HepG2 (cell line): ENCODE measurements around the gene RHBDD2. TPM values are rescaled to one million over a fixed set of nuclear protein-coding genes. Genes with fewer than 3 reads are reported as not detected.
A peak's percentile ranks its signal among the peaks of the same experiment; 100 is the strongest.

Experiments
- CCDC6 ChIP-seq: sonication (generic); formaldehyde crosslinking; IDR thresholded peaks from 2 replicates; pipeline ENCODE4 v1.8.1; 2022; ENCODE audit warnings: mild to moderate bottlenecking, missing genetic modification reagents, moderate library complexity
- ELF1 ChIP-seq: sonication (generic); formaldehyde crosslinking; IDR thresholded peaks from 2 replicates; pipeline ENCODE4 v1.4.0; 2020; ENCODE audit warnings: missing genetic modification reagents
- GABPB1 ChIP-seq: IDR thresholded peaks from 2 replicates; pipeline ENCODE4 v1.6.1; 2016; ENCODE audit warnings: mild to moderate bottlenecking, missing genetic modification reagents, moderate library complexity, missing compliant biosample characterization
- GATA4 ChIP-seq: sonication (generic); IDR thresholded peaks from 2 replicates; pipeline ENCODE4 v1.6.1; 2016; ENCODE audit warnings: antibody characterized with exemption, low read depth, borderline replicate concordance
- IRF2 ChIP-seq: IDR thresholded peaks from 2 replicates; pipeline ENCODE4 v1.6.1; 2018; ENCODE audit warnings: missing genetic modification reagents, missing compliant biosample characterization
- ISX ChIP-seq: sonication (generic); formaldehyde crosslinking; conservative IDR thresholded peaks from 2 replicates; pipeline ENCODE4 v1.5.0; 2020; ENCODE audit warnings: missing genetic modification reagents
- KAT2B ChIP-seq: fragments of 150-350 bp; IDR thresholded peaks from 2 replicates; pipeline ENCODE4 v1.6.1; 2014; ENCODE audit warnings: low read depth, low read length, borderline replicate concordance
- KDM1A ChIP-seq: IDR thresholded peaks from 2 replicates; pipeline ENCODE4 v1.6.1; 2016; ENCODE audit warnings: missing compliant biosample characterization
- KLF11 ChIP-seq: IDR thresholded peaks from 2 replicates; pipeline ENCODE4 v1.6.1; 2016; ENCODE audit warnings: missing compliant biosample characterization
- KLF16 ChIP-seq, 2 experiments: sonication (generic) in 1 of 2; formaldehyde crosslinking in 1 of 2; IDR thresholded peaks; 2 replicates each; pipeline versions ENCODE4 v1.6.1 to v1.8.0; 2016 to 2023; ENCODE audit warnings: missing genetic modification reagents in 2 of 2, missing compliant biosample characterization in 1 of 2
- PHF8 ChIP-seq: sonication (generic); formaldehyde crosslinking; IDR thresholded peaks from 2 replicates; pipeline ENCODE4 v1.5.0; 2020; ENCODE audit warnings: missing genetic modification reagents
- TOE1 ChIP-seq: sonication (generic); formaldehyde crosslinking; IDR thresholded peaks from 2 replicates; pipeline ENCODE4 v1.4.0; 2020; ENCODE audit warnings: mild to moderate bottlenecking, missing genetic modification reagents
- ZNF713 ChIP-seq: sonication (generic); formaldehyde crosslinking; IDR thresholded peaks from 2 replicates; pipeline ENCODE4 v1.4.0; 2020; ENCODE audit warnings: mild to moderate bottlenecking, missing genetic modification reagents
- polyA plus RNA-seq, 8 experiments: library from polyadenylated mRNA; depleted of rRNA in 3 of 8; stranded (reverse) in 7 of 8; unstranded in 1 of 8; fragments of >200 nt; fragmentation: Illumina TruSeq in 4 of 8; extraction: Trizol in 4 of 8; gene quantifications; 2 replicates each; pipeline versions ENCODE4 v1.2.1 to v1.2.3, GENCODE V29; 2011 to 2016; ENCODE audit warnings: low read depth in 4 of 8, missing spikeins in 1 of 8, mixed read lengths in 1 of 8; ENCODE audit not compliant: insufficient read depth in 1 of 8
- total RNA-seq, 5 experiments: library from RNA; depleted of rRNA; stranded (reverse); fragments of >200 nt; fragmentation: Illumina TruSeq; extraction: Trizol; gene quantifications; 2 replicates each; pipeline ENCODE4 v1.2.3, GENCODE V29; 2016; ENCODE audit warnings: low read depth in 1 of 5
- TF ChIP-seq, protein P1 (sequence below): sonication (generic); formaldehyde crosslinking; IDR thresholded peaks from 2 replicates; pipeline ENCODE4 v1.4.0; 2020; ENCODE audit warnings: missing genetic modification reagents
- TF ChIP-seq, protein P2 (sequence below): sonication (generic); formaldehyde crosslinking; conservative IDR thresholded peaks from 2 replicates; pipeline ENCODE4 v1.8.1; 2023; ENCODE audit warnings: missing genetic modification reagents
- TF ChIP-seq, protein P3 (sequence below): sonication (generic); formaldehyde crosslinking; IDR thresholded peaks from 2 replicates; pipeline ENCODE4 v1.5.0; 2020; ENCODE audit warnings: mild to moderate bottlenecking, missing genetic modification reagents, borderline replicate concordance
- TF ChIP-seq, protein P4 (sequence below): sonication (generic); formaldehyde crosslinking; IDR thresholded peaks from 2 replicates; pipeline ENCODE4 v1.4.0; 2020; ENCODE audit warnings: missing genetic modification reagents, borderline replicate concordance
- TF ChIP-seq, protein P5 (sequence below): sonication (generic); formaldehyde crosslinking; IDR thresholded peaks from 2 replicates; pipeline ENCODE4 v1.5.0; 2020; ENCODE audit warnings: missing genetic modification reagents, mild to moderate bottlenecking, borderline replicate concordance
- TF ChIP-seq, protein P6 (sequence below): IDR thresholded peaks from 2 replicates; pipeline ENCODE4 v1.6.1; 2016; ENCODE audit warnings: mild to moderate bottlenecking, missing biosample characterization, missing genetic modification reagents

Gene RHBDD2
- total and polyA plus RNA-seq, 2 of the 13 experiments (the other 11 are each of a cell fraction or from before 2014, with no cell fraction given), result 23.1 to 26.4 TPM

DNA sequence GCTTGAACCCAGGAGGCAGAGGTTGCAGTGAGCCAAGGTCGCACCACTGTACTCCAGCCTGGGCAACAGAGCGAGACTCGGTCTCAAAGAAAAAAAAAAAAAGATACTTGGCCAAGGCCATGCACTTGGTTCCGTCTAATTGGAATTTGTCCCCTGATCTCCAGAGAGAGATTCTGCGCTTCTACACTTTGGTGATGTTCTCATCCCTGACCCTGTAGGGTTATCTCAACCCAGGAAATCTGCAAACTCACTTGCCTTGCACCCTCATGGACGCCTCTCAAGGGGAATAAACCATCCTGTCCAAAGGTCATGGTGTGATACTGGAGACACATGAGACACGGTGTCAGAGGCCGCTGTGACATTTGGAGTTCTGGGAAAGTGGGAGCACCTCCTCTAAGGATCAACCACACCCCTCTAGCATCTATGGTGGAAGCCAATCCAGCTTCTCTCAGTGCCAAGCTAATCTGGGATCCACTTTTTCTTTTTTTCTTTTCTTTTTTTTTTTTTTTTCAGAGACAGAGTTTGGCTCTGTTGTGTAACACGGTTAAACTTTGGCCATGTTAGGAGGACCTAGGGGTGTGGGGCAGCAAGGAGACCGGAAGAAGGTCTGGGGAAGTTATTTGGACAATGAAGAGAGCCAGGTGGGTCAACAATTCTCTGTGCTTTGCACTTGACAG, 28.3 kb downstream of the RHBDD2 start (continued):
- TF ChIP-seq, protein P1, sequence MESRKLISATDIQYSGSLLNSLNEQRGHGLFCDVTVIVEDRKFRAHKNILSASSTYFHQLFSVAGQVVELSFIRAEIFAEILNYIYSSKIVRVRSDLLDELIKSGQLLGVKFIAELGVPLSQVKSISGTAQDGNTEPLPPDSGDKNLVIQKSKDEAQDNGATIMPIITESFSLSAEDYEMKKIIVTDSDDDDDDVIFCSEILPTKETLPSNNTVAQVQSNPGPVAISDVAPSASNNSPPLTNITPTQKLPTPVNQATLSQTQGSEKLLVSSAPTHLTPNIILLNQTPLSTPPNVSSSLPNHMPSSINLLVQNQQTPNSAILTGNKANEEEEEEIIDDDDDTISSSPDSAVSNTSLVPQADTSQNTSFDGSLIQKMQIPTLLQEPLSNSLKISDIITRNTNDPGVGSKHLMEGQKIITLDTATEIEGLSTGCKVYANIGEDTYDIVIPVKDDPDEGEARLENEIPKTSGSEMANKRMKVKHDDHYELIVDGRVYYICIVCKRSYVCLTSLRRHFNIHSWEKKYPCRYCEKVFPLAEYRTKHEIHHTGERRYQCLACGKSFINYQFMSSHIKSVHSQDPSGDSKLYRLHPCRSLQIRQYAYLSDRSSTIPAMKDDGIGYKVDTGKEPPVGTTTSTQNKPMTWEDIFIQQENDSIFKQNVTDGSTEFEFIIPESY (CRISPR knock-in tag), result 0 out of 2 replicates have a peak, but pooled peaks have one; percentile 27
- TF ChIP-seq KDM1A (CRISPR knock-in tag) (0 out of 2 replicates have a peak, but pooled peaks have one; percentile 40), PHF8 (peak; percentile 47; the same call in 1 of the 2 replicates), ZNF713 (CRISPR knock-in tag) (no peak), IRF2 (CRISPR knock-in tag) (0 out of 2 replicates have a peak, but pooled peaks have one; percentile 21), GATA4 (peak; percentile 74; the same call in 1 of the 2 replicates), KLF16 (CRISPR knock-in tag; IDR thresholded peaks at IDR 0.05) (peak in 1 of 2 experiments; percentile 86; a peak in 2 of 4 replicates), ISX (CRISPR knock-in tag) (no peak), CCDC6 (CRISPR knock-in tag) (peak; percentile 23; the same call in 1 of the 2 replicates), KLF11 (CRISPR knock-in tag) (0 out of 2 replicates have a peak, but pooled peaks have one; percentile 34), TOE1 (CRISPR knock-in tag) (0 out of 2 replicates have a peak, but pooled peaks have one; percentile 17), ELF1 (CRISPR knock-in tag) (peak; percentile 68), GABPB1 (CRISPR knock-in tag) (peak; percentile 42; the same call in 1 of the 2 replicates), KAT2B (no peak)
- TF ChIP-seq, protein P2, sequence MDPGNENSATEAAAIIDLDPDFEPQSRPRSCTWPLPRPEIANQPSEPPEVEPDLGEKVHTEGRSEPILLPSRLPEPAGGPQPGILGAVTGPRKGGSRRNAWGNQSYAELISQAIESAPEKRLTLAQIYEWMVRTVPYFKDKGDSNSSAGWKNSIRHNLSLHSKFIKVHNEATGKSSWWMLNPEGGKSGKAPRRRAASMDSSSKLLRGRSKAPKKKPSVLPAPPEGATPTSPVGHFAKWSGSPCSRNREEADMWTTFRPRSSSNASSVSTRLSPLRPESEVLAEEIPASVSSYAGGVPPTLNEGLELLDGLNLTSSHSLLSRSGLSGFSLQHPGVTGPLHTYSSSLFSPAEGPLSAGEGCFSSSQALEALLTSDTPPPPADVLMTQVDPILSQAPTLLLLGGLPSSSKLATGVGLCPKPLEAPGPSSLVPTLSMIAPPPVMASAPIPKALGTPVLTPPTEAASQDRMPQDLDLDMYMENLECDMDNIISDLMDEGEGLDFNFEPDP (CRISPR knock-in tag), result no peak
- TF ChIP-seq, protein P3, sequence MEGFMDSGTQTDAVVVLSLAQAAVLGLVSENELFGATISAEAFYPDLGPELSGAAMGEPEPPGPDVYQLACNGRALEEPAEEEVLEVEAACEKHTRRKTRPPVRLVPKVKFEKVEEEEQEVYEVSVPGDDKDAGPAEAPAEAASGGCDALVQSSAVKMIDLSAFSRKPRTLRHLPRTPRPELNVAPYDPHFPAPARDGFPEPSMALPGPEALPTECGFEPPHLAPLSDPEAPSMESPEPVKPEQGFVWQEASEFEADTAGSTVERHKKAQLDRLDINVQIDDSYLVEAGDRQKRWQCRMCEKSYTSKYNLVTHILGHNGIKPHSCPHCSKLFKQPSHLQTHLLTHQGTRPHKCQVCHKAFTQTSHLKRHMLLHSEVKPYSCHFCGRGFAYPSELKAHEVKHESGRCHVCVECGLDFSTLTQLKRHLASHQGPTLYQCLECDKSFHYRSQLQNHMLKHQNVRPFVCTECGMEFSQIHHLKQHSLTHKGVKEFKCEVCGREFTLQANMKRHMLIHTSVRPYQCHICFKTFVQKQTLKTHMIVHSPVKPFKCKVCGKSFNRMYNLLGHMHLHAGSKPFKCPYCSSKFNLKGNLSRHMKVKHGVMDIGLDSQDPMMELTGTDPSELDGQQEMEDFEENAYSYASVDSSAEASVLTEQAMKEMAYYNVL (CRISPR knock-in tag), result peak; percentile 83
- TF ChIP-seq, protein P4, sequence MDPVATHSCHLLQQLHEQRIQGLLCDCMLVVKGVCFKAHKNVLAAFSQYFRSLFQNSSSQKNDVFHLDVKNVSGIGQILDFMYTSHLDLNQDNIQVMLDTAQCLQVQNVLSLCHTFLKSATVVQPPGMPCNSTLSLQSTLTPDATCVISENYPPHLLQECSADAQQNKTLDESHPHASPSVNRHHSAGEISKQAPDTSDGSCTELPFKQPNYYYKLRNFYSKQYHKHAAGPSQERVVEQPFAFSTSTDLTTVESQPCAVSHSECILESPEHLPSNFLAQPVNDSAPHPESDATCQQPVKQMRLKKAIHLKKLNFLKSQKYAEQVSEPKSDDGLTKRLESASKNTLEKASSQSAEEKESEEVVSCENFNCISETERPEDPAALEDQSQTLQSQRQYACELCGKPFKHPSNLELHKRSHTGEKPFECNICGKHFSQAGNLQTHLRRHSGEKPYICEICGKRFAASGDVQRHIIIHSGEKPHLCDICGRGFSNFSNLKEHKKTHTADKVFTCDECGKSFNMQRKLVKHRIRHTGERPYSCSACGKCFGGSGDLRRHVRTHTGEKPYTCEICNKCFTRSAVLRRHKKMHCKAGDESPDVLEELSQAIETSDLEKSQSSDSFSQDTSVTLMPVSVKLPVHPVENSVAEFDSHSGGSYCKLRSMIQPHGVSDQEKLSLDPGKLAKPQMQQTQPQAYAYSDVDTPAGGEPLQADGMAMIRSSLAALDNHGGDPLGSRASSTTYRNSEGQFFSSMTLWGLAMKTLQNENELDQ (CRISPR knock-in tag), result no peak
- TF ChIP-seq, protein P5, sequence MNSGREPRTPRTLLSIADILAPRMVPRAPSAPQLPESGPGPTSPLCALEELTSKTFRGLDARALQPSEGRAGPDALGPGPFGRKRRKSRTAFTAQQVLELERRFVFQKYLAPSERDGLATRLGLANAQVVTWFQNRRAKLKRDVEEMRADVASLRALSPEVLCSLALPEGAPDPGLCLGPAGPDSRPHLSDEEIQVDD (CRISPR knock-in tag), result no peak
- TF ChIP-seq, protein P6, sequence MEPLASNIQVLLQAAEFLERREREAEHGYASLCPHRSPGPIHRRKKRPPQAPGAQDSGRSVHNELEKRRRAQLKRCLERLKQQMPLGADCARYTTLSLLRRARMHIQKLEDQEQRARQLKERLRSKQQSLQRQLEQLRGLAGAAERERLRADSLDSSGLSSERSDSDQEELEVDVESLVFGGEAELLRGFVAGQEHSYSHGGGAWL (CRISPR knock-in tag), result no peak
